ENCODE results near the gene ATXN10. TPM values are rescaled to one million over a fixed set of nuclear protein-coding genes. Genes with fewer than 3 reads are reported as not detected.
A peak's percentile ranks its signal among the peaks of the same experiment; 100 is the strongest.

Gene ATXN10
- total RNA-seq, 1 donor from 2014 or later: 117 TPM

- H3K27ac Mint-ChIP-seq (ENCODE audit: unreplicated experiment): no peak overlapping the region
- peaks cover 2% of the 10 kb centered on the region for H3K36me3 Mint-ChIP-seq (ENCODE audit: low read depth)
- no peaks in the 10 kb centered on the region for H3K9me3 Mint-ChIP-seq (ENCODE audit: low read depth)
- H3K4me3 Mint-ChIP-seq (ENCODE audit: unreplicated experiment): no peak overlapping the region
- DNase-seq (ENCODE audit: low spot score): no peak
- TF ChIP-seq CTCF (IDR thresholded peaks at IDR 0.05): no peak
- peaks cover 5% of the 10 kb centered on the region for H3K4me1 Mint-ChIP-seq (ENCODE audit: low read depth)
- H3K27me3 Mint-ChIP-seq (ENCODE audit: low read depth): peaks cover 20% of the 10 kb centered on the region
Measured at GRCh38 chr22:45639747-45640102, 31.9 kb upstream of the ATXN10 start.

GRCh38 chr22:45640291-45640940, 31.2 kb upstream of the ATXN10 start:
- Mint-ChIP-seq H3K36me3 (ENCODE audit: low read depth) (peaks cover 2% of the 10 kb centered on the region), H3K9me3 (ENCODE audit: low read depth) (no peaks in the 10 kb centered on the region), H3K4me1 (ENCODE audit: low read depth) (peaks cover 5% of the 10 kb centered on the region), H3K27ac (ENCODE audit: unreplicated experiment) (no peak overlapping the region), H3K27me3 (ENCODE audit: low read depth) (peaks cover 20% of the 10 kb centered on the region), H3K4me3 (ENCODE audit: unreplicated experiment) (no peak overlapping the region)
- no peak for TF ChIP-seq CTCF (IDR thresholded peaks at IDR 0.05)
- no peak for DNase-seq (ENCODE audit: low spot score)

- Mint-ChIP-seq H3K9me3 (ENCODE audit: low read depth) (no peaks in the 10 kb centered on the region), H3K4me1 (ENCODE audit: low read depth) (peaks cover 8% of the 10 kb centered on the region), H3K27ac (ENCODE audit: unreplicated experiment) (no peak overlapping the region), H3K36me3 (ENCODE audit: low read depth) (peaks cover 2% of the 10 kb centered on the region), H3K27me3 (ENCODE audit: low read depth) (peaks cover 20% of the 10 kb centered on the region), H3K4me3 (ENCODE audit: unreplicated experiment) (no peak overlapping the region)
- DNase-seq (ENCODE audit: low spot score): no peak
- no peak for TF ChIP-seq CTCF (IDR thresholded peaks at IDR 0.05)
Measured at GRCh38 chr22:45640941-45641621, 30.6 kb upstream of the ATXN10 start.

GRCh38 chr22:45642986-45643385, 28.6 kb upstream of the ATXN10 start:
- H3K27me3 Mint-ChIP-seq (ENCODE audit: low read depth): peaks cover 19% of the 10 kb centered on the region
- no peaks in the 10 kb centered on the region for H3K9me3 Mint-ChIP-seq (ENCODE audit: low read depth)
- no peak for TF ChIP-seq CTCF (IDR thresholded peaks at IDR 0.05)
- DNase-seq (ENCODE audit: low spot score): no peak
- H3K36me3 Mint-ChIP-seq (ENCODE audit: low read depth): no peaks in the 10 kb centered on the region
- H3K27ac Mint-ChIP-seq (ENCODE audit: unreplicated experiment): no peak overlapping the region
- peaks cover 8% of the 10 kb centered on the region for H3K4me1 Mint-ChIP-seq (ENCODE audit: low read depth)
- H3K4me3 Mint-ChIP-seq (ENCODE audit: unreplicated experiment): no peak overlapping the region

- peaks cover 14% of the 10 kb centered on the region for H3K27me3 Mint-ChIP-seq (ENCODE audit: low read depth)
- no peak for TF ChIP-seq CTCF (IDR thresholded peaks at IDR 0.05)
- peak; percentile 54 for DNase-seq (ENCODE audit: low spot score)
- no peaks in the 10 kb centered on the region for H3K9me3 Mint-ChIP-seq (ENCODE audit: low read depth)
- H3K4me1 Mint-ChIP-seq (ENCODE audit: low read depth): peaks cover 3% of the 10 kb centered on the region
- no peak overlapping the region for H3K4me3 Mint-ChIP-seq (ENCODE audit: unreplicated experiment)
- no peaks in the 10 kb centered on the region for H3K36me3 Mint-ChIP-seq (ENCODE audit: low read depth)
- no peak overlapping the region for H3K27ac Mint-ChIP-seq (ENCODE audit: unreplicated experiment)
Measured at GRCh38 chr22:45644714-45645113, 26.9 kb upstream of the ATXN10 start.
